ACHN (cell line): Measurements from ENCODE around the gene AAMP.

Experiments used
- DNase-seq: peaks from one replicate; pipeline ENCODE4 v3.0.0-alpha.2; 2015
- in situ Hi-C: cut with HindIII; loops from 2 replicates; pipeline ENCODE4 v1.10.0; 2017; ENCODE audit warnings: low sequenced_read_pairs, low pct_ligation_motif_present, low pct_unique_long_range_greater_than_20kb

AAMP gene

GRCh38 chr2:218296200-218296599 lies 26.3 kb upstream of the AAMP start:
- in situ Hi-C loops = no loop called here
- no peak for DNase-seq

GRCh38 chr2:218295029-218295428 lies 25.1 kb upstream of the AAMP start:
- in situ Hi-C loops = no loop called here
- DNase-seq = no peak

DNA sequence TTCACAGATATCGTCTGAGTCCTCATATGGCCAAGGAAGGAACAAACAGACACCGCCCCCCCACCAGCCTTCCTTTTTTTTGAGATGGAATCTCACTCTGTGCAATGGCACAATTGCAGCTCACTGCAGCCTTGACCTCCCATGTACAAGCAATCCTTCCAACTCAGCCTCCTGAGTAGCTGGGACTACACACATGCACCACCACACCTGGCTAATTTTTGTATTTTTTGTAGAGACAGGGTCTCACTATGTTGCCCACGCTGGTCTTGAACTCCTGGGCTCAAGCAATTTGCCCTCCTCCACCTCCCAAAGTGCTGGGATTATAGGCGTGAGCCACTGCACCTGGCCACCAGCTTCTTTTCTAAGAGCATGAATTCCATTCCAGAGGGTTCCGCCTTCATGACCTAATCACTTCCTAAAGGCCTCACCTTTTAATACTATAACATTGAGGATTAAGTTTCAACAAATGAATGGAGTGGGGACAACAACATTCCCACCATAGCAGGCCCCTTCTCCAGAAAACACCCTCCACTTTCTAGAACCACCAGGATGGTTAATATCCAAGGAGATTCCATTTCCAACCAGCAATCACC lies 24.6 kb upstream of the AAMP start:
- DNase-seq = no peak
- in situ Hi-C loops = no loop called here

- no peak for DNase-seq
- in situ Hi-C loops = no loop called here
Measured at GRCh38 chr2:218293715-218294429, 23.9 kb upstream of the AAMP start.

GRCh38 chr2:218292048-218293014 lies 22.4 kb upstream of the AAMP start, which contains the start of gene TMBIM1:
TMBIM1 (minus strand) TSS chr2:218292503; CDS start chr2:218282141, 10,362 bp downstream.
- in situ Hi-C loops = no loop called here
- peak; percentile 79 for DNase-seq

DNA sequence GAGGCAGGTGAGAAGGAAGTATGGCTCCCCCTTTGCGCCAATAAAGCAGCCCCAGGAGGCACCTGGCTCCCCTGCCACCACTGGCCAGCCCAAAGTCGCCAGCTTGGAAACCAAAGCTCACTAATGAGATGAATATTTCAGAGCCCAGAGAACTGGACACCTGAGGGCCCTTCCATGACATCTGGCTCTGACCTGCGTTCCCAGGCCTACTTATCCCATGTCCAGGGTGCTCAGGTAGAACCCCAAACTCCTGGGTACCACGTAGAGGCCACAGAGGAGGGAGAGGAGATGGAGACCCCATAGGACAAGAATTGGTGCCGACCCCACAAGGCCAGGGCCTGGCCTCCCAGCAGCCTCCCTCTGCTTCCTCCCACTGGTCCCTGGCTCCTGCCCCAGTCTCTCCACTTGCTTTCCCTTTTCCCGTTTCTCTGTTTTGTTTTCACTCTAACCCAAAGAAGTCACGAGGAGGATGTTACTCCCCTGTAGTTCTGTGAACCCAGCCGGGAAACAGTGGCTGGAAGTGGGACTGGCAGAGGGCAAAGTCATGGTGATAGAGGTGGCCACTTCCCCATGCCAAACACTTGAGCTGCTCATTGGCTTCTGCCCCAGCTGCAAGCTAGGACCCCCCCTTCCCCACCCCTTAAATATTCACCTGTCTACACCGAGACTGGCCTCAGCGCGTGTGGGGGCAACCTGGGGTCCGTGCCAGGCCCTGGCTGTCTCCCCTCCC lies 21.5 kb upstream of the AAMP start:
- in situ Hi-C loops = no loop called here
- peak; percentile 22 for DNase-seq

DNA sequence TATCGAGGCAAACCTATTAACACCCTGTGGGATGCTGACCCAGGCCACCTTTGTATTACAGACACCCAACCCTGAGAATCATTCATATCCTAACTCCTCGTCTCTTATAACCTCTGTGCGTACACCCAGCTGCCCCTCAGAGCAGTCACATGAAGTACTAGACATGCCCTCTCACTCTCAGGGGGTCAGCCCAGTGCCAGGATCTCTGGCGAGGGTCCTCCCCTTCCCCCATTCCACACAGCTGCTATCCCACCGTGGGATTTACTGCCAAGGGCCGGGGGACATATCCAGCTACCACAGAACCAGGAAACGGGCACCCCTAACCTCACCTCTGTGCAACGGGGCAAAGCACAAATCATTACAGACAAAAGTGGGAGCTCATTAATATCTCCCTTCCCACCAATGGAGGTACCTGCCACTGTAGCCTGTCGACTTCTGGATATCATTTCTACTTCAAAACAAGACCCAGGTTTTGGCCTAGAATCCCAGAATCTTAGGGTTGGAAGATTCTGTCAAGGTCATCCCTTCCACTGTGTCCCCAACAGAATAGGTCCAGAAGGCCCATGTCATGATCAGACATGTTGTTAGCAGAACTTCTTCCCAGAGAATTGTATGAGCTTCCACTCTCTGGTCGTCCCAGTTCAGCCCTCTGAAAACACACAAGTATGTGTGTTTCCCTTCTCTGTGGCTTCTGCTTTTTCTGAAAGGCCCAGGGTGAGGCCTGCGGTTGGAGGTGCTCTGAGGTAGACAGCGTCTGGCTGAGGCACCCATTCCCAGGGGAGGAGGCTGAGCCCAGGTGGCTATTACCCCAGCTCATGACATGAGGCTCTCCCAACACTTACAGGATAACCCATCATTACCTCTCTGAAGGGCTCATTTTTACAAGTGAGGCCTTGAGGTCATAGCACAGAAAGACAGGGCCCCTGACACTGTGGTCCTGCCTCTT lies 20.7 kb upstream of the AAMP start:
- no peak for DNase-seq
- in situ Hi-C loops = no loop called here

DNA sequence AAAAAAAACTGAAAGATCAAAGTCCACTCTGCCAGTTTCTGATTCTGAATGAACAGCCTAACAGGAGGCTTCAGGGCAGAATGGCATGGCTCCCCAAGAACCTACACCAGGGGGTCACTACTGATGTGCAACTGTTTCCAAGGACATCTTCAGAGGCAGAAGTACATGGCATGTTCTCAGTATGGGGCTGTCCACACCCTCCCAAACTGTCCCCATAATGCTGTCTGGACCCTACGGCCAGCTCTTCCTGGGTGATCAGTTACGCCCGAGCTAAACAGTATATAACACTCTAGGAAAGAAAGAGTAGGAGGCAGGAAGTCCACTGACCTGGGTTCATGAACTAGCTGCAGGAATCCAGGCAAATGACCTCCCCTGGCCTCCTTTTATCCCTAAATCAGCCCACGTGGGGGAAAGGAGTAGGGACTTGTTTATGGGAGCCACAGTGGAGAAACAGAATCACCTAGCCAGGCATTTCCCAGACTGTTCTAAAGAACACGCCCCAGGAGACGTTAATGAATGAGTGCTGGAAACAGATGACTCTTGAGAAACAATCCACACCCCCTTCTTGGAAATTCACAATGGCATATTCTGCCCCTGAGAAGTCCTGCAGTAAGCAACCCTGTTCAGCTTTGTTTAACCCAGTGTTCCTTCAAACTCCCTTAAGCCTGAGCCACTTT lies 19.8 kb upstream of the AAMP start:
- no peak for DNase-seq
- in situ Hi-C loops = no loop called here

GRCh38 chr2:218286570-218287459 lies 16.9 kb upstream of the AAMP start:
- in situ Hi-C loops = no loop called here
- DNase-seq = peak; percentile 96

DNA sequence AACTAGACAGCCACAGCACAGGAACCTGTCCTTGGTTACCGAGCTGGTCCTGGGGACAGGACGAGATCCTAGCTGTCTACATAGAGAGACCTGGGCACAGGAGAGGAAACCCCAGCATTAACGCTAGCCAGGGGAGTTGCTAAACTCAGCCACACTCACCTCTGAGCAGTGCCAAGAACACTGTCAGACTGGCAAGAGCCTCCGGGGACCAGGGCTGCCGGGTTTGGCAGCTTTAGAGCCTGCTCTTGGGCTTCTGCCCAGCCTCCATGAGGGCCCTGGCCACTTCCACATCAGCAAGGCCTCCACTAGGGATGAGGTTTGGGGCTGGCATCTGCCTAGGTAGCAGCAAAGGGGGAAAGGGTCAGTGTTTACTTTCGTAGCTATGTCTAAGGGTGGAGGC lies 15.7 kb upstream of the AAMP start:
- in situ Hi-C loops = no loop called here
- DNase-seq = no peak

DNA sequence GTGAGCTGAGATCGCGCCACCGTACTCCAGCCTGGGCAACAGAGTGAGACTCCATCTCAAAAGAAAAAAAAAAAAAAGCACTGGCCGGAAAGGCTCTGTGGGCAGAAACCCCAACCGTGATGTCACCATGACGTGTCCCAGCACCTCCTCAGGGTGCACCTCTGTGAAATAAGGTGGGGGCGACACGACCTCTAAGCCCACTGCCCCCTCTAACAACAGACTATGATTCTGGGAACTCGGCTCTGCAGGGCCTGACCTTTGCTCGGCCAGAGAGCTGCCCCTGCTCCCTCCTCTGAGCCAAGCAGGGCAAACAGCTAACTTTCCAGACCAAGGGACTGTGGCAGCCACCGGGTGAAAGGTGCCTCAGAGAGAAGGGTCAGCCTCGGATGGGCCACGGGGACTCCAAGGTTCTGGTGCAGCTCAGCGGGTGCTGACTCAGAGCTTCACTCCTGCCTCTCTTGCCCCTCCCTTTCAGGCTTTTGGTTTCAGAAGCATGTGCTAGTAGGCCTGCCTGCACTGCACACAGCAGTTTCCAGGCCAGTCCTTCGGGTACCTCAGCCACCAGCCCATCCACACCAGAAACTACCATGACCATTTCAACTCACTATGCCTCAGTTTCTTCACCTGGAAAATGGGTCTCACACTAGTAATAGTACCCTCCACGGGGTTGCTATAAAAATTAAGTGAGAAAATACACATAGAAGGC lies 14.3 kb upstream of the AAMP start:
- in situ Hi-C loops = no loop called here

DNA sequence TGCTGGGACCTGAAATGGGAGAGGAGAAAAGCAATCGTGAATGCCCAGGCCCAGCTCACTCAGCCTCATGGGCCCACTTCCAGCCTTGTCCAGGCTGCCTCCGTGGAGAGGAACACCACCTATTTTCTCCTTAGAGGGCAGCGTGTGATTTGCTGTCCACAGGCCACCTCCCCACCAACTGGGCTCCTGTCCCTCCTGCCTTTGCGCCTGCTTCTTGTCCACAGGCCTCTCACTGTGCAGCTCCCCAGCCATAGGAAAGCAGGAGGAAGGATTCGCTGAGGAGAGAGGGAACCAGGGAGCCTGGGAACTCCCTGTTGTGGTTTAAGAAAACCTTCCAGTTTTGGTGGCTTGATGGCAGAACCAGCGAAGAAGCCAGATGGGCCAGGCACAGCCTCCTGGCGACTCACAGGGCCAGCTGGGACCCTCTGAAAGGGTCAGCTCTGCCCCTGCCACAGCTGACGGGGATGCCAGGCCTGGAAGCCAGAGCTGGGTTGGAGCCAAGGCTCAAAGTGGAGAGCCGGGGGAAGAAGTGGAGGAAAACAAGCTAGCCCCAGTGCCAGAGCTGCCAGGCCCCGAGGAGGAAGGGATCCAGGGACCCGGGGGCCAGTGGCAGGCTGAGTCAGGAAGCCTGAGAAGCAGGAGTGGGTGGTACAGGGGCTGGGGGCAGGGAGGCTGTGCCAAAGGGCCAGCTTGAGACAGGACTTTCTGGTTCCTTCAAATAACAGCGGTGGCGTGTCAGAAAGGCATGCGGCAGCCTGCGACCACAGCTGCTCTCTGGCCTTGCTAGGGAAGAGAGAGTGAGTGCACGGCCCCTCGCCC lies 12.4 kb upstream of the AAMP start:
- DNase-seq = no peak
- in situ Hi-C loops = no loop called here

More for the DNA sequence above, 14.3 kb upstream of the AAMP start:
- peak; percentile 56 for DNase-seq

GRCh38 chr2:218281449-218281848 lies 11.5 kb upstream of the AAMP start:
- no peak for DNase-seq
- in situ Hi-C loops = no loop called here

- DNase-seq = no peak
- in situ Hi-C loops = no loop called here
Measured at GRCh38 chr2:218280260-218280870, 10.4 kb upstream of the AAMP start.
